HG03066 (cell line): ENCODE results near the gene AGRP.
"Not testable (repeated sequence)": the region's sequence is repeated elsewhere in the genome, so short reads cannot be mapped to it uniquely, and the experiment has no call there.

ENCODE experiments used
- ATAC-seq: cut with Tn5 transposase; IDR thresholded peaks from one replicate; pipeline ENCODE4 v1.9.1; 2021; ENCODE audit warnings: low read depth; ENCODE audit not compliant: unreplicated experiment

The AGRP gene

GRCh38 chr16:67504031-67505021 is 21.0 kb upstream of the AGRP start:
- peak; percentile 58 for ATAC-seq

GRCh38 chr16:67499106-67499505 is 15.8 kb upstream of the AGRP start:
- no peak for ATAC-seq

GRCh38 chr16:67490335-67491096 is 7.2 kb upstream of the AGRP start:
- no peak for ATAC-seq

GRCh38 chr16:67489401-67490083 is 6.2 kb upstream of the AGRP start:
- ATAC-seq: no peak

GRCh38 chr16:67487561-67487960 is 4.2 kb upstream of the AGRP start:
- not testable (repeated sequence) for ATAC-seq

- no peak for ATAC-seq
These were observed 3.5 kb upstream of the AGRP start for GRCh38 chr16:67486805-67487204.

GRCh38 chr16:67483731-67484525 is 581 bp upstream of the AGRP start:
- no peak for ATAC-seq

- no peak for ATAC-seq
These were observed 968 bp downstream of the AGRP start for GRCh38 chr16:67482233-67482924.

GRCh38 chr16:67481561-67482232 is 1.6 kb downstream of the AGRP start:
- ATAC-seq: peak; percentile 11

- ATAC-seq: peak; percentile 86
These were observed 2.4 kb downstream of the AGRP start, which contains the start of gene ATP6V0D1 for GRCh38 chr16:67480833-67481560. ATP6V0D1 (minus strand) TSS chr16:67481157; CDS start chr16:67481086, 71 bp downstream.

- no peak for ATAC-seq
These were observed 5.3 kb downstream of the AGRP start for GRCh38 chr16:67477960-67478554.

GRCh38 chr16:67474551-67475455 is 8.5 kb downstream of the AGRP start:
- no peak for ATAC-seq

GRCh38 chr16:67471758-67472384 is 11.5 kb downstream of the AGRP start:
- ATAC-seq: no peak

- no peak for ATAC-seq
These were observed 13.0 kb downstream of the AGRP start for GRCh38 chr16:67470359-67470758.

- no peak for ATAC-seq
These were observed 14.6 kb downstream of the AGRP start for GRCh38 chr16:67468731-67469130.

GRCh38 chr16:67466581-67466980 is 16.8 kb downstream of the AGRP start:
- no peak for ATAC-seq
